T-helper 17 cell (primary cell): ENCODE data around the gene TMEM54. TPM values are rescaled to one million over a fixed set of nuclear protein-coding genes. Genes with fewer than 3 reads are reported as not detected.

Source experiments
- ATAC-seq: fragments of 150-1000 bp; cut with Tn5 transposase; 2 replicates; pipeline ENCODE4 v1.10.0; 2021; ENCODE audit warnings: mild to moderate bottlenecking, moderate library complexity
- DNase-seq, 3 donors: peaks; one replicate each; pipeline versions ENCODE4 v3.0.0 to v3.0.0-alpha.2; 2020 to 2021
- H3K9me3 ChIP-seq: one replicate; pipeline ENCODE4 v1.7.0; 2013; ENCODE audit warnings: low read length, mild to moderate bottlenecking; ENCODE audit not compliant: control insufficient read depth, poor library complexity, severe bottlenecking
- H3K27ac Mint-ChIP-seq: one replicate; pipeline ENCODE4 v1.8.0; 2022; ENCODE audit warnings: mild to moderate bottlenecking, moderate library complexity, mixed read lengths
- H3K27me3 Mint-ChIP-seq: one replicate; pipeline ENCODE4 v1.8.0; 2022; ENCODE audit warnings: mixed read lengths
- H3K36me3 Mint-ChIP-seq: one replicate; pipeline ENCODE4 v1.8.0; 2022; ENCODE audit warnings: low read depth, mixed read lengths
- H3K4me1 Mint-ChIP-seq: one replicate; pipeline ENCODE4 v1.8.0; 2022; ENCODE audit warnings: mild to moderate bottlenecking, mixed read lengths
- H3K4me3 Mint-ChIP-seq: one replicate; pipeline ENCODE4 v1.8.0; 2022; ENCODE audit warnings: mild to moderate bottlenecking, moderate library complexity, mixed read lengths
- total RNA-seq, 4 donors: library from RNA in 2 of 4; stranded (reverse) in 2 of 4; gene quantifications; one replicate each; pipeline ENCODE4 v1.2.3 and lab custom pipeline; 2022 to 2026

TMEM54 gene
- total RNA-seq, 2 donors from 2014 or later = not detected

DNA sequence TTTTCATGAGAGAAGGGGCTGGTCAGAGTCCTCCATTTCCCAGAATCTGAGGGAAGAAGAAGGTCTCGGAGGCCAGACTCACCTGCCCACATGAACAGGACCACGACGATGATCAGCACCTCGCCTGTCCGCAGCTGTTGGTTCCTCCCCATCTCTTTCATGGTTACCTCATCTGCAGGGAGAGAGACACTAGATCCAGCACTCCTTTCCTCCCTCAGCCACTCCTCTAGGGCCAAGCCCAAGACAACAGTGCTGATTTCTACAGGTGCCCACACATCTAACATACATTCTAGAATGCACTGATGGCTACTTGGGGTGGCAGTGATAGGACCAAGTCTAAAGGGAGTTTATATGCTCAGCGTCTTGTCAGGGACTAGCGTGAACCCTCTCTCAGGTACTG lies 33.5 kb downstream of the TMEM54 start:
- Mint-ChIP-seq H3K27me3 (peaks cover 38% of the 10 kb centered on the region), H3K4me3 (no peak overlapping the region), H3K4me1 (peaks cover 30% of the 10 kb centered on the region), H3K27ac (no peak overlapping the region), H3K36me3 (peaks cover 26% of the 10 kb centered on the region)
- ATAC-seq (no peak), DNase-seq (no peak)
- no peaks in the 10 kb centered on the region for H3K9me3 ChIP-seq

DNA sequence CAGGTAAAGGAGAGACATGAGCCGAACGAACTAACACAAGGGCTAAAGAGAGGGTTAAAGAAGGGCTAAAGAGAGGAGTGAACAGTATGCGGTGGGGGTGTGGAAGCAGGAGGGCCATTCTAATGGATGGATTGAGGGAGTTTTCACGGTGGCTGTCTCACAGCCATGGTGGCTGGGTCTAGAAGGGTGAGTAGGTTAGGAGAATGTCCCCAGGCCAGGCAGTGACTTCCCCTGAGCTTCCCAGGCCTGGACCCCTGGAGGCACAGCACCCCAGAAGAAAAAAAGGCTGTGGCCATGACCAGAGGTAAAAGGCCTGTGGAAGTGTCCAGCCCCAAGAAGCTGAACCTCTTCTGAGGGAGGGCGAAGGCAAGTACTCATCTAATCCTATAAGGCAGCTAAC lies 34.0 kb downstream of the TMEM54 start:
- H3K9me3 ChIP-seq = no peaks in the 10 kb centered on the region
- DNase-seq = no peak
- Mint-ChIP-seq H3K4me3 (no peak overlapping the region), H3K4me1 (peaks cover 27% of the 10 kb centered on the region), H3K27ac (no peak overlapping the region), H3K27me3 (peaks cover 33% of the 10 kb centered on the region), H3K36me3 (peaks cover 25% of the 10 kb centered on the region)
- ATAC-seq = no peak

DNA sequence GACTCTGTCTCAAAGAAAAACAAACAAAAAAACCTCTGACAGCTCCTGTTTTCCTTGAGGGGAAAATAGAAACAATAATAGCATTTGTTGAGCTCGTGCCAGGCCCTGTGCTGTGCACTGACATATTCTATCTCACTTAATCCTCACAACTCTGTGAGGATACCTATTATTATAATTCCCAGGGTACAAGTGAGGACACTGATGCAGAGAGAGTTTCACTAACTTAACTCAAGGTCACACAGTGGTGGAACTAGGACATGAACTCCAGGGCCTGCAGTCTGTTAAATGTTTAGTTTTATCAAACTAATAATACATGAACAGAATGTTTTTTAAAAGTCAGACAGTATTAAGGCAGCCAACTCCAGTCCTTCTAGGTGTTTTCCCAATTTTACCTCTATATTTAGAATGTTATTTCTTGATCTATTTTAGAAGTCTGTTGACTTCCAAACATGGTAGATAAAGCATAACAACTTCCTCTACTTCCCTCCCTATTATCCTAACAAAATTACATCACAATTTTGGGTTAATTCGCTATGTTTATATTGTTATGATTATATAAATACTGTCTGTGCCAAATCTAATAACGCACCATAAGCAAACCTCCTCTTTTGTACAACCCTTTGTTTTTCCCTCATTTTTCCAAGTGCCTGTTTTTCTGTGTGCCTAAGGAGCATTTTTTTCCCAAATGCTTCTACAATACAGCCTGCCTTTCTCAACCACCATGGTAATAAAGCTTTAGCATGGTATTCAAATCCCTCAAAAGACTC lies 35.4 kb downstream of the TMEM54 start:
- H3K4me1 Mint-ChIP-seq = peaks cover 24% of the 10 kb centered on the region
- no peaks in the 10 kb centered on the region for H3K9me3 ChIP-seq
- ATAC-seq = no peak
- peak overlapping the region; percentile 53 for H3K27ac Mint-ChIP-seq
- H3K4me3 Mint-ChIP-seq = no peak overlapping the region
- DNase-seq = no peak
- H3K27me3 Mint-ChIP-seq = peaks cover 22% of the 10 kb centered on the region
- peaks cover 23% of the 10 kb centered on the region for H3K36me3 Mint-ChIP-seq

DNA sequence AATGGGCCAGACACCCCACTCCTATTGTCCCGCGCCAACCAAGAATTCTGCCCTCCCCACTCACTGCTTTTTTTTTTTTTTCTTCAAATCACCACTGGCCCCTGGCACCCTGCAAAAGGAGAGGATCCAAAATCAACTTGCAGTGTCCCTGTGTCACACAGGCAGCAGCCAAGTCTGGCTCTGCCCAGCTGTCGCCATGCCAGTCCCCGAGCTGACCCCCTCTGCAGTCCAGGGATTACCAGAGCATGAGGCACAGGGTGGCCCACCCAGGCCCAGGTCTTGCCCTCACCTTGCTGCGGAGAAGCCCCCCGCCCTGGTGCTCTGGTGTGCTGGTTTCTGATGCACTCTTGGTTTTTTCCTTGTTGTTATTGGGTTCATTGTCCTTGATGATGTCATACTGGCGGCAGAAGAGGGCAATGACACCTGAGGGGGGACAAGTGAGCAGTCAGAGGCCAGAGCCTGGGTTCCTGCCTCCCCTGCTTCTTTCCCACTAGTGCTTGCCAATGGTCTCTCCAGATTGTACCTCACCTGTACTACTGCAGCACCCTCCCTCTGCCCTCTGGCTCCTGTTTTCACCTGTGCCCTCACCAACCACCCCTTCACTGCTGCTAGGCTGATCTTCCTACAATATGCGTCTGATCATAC lies 36.7 kb downstream of the TMEM54 start:
- Mint-ChIP-seq H3K27ac (no peak overlapping the region), H3K4me1 (peaks cover 16% of the 10 kb centered on the region)

DNA sequence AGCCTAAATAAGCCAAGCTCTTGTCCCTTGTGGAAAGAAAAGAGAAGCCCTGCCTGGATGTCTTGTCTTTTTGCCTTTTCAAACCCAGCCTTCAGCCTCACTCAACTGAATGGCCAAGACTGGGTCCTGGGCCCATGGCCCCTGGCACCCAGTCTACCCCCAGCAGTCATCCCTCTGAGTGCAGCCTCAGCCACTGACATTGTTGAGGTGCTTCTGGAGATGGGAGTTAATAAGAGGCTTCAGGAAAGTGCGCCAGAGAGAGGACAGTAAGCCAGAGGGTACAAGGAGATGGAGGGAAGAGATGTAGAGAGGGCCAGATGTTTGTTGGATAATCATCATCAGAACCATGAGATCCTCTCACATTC lies 37.3 kb downstream of the TMEM54 start:
- peaks cover 12% of the 10 kb centered on the region for H3K36me3 Mint-ChIP-seq
- peaks cover 8% of the 10 kb centered on the region for H3K27me3 Mint-ChIP-seq
- DNase-seq = no peak
- H3K4me1 Mint-ChIP-seq = peaks cover 11% of the 10 kb centered on the region
- H3K4me3 Mint-ChIP-seq = no peak overlapping the region
- ATAC-seq = no peak
- no peaks in the 10 kb centered on the region for H3K9me3 ChIP-seq
- no peak overlapping the region for H3K27ac Mint-ChIP-seq

More for the DNA sequence above, 36.7 kb downstream of the TMEM54 start:
- Mint-ChIP-seq H3K36me3 (peaks cover 19% of the 10 kb centered on the region), H3K27me3 (peaks cover 14% of the 10 kb centered on the region), H3K4me3 (no peak overlapping the region)
- H3K9me3 ChIP-seq = no peaks in the 10 kb centered on the region
- ATAC-seq (no peak), DNase-seq (no peak)

DNA sequence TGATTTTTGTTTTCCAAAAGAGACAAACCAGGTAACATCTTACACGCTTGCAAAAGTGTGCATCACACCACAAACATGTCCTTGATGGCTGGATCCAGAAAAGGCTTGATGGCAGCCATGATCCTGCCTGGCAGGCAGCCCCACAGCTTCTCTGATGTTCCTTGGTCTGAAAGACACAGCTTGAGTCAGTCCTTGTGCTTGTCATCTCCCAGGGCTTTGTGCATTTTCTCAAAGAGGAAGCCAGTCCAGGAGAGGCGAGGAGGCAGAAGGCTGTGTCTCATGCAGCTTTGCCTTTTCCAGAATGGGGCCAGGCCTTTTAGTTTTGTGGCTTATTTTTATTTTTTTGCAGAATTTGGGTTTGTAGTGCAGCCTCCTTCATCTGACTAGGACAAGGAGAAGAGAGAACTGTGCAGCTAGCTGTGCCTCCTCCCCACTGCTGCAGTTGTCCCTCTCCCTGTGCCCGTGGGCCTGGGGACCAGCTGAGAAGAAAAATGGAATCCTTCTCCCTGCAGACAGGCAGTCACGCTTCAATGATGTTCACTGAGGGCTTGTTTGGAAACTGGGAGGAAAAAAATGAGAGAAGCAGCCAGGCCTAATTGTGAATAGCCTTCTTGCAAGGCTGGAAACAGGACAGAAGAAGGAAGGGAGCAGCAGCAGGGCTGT lies 37.8 kb downstream of the TMEM54 start:
- no peak for ATAC-seq
- Mint-ChIP-seq H3K4me1 (peaks cover 7% of the 10 kb centered on the region), H3K36me3 (peaks cover 11% of the 10 kb centered on the region), H3K27ac (no peak overlapping the region), H3K27me3 (peaks cover 2% of the 10 kb centered on the region), H3K4me3 (no peak overlapping the region)
- no peak for DNase-seq
- no peaks in the 10 kb centered on the region for H3K9me3 ChIP-seq

DNA sequence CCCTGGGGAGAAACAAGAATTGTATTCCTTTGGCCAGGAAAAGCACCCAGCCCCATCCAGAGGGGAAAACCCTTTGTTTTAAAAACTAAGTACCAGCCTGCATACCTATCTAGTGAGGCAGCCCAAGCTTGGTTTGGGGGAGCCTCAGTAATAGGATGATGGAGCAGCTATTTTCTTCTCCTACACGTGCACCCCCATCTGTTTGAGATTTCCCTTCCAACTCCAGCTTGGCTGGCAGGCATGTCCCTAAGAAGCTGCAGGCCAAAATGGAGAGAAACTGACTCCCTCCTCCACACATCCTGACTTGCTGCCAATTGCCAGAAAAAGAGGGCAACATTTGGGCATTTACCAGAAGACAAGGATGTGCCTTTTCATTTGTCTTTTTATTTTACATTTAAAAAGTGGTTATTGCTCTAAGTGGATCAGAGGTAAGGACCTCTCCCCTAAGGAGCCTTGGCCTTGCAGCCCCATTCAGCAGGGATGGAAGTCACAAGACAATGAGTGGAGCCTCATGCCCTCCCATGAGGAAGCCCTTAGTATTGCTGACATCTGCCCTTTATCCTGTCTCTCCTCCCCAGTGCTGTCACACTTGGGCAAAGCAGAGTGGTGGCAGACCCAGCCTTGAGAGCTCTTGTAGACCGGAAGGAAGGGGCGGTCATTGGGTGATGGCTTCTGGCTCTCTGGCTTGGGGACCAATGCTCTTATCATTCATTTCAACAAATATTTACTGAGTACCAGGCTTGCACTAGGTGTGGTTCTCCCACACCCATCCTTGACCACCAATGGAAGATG lies 39.1 kb downstream of the TMEM54 start:
- Mint-ChIP-seq H3K4me3 (no peak overlapping the region), H3K27me3 (no peaks in the 10 kb centered on the region), H3K27ac (no peak overlapping the region), H3K36me3 (peaks cover 9% of the 10 kb centered on the region), H3K4me1 (peaks cover 5% of the 10 kb centered on the region)
- H3K9me3 ChIP-seq = no peaks in the 10 kb centered on the region
- DNase-seq = no peak
- ATAC-seq = no peak

DNA sequence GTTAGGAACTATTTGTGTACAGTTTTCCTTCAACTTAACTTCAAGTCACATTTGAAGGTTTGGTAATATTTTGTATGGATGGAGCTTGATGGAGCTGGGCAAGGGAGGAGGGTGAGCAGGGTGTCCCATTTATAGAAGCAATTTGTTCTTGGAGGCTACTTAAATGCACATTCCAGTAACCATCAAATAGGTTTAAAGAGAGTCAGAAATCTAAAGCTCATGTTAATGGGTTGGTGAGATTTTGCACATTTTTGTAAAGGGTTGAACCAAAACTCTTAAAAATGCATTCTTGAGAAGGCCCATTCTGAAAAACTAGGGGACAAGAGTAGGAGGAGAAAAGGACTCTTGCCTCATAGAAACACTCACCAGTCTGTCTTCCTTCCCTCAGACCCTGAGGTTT lies 40.6 kb downstream of the TMEM54 start:
- H3K27ac Mint-ChIP-seq = no peak overlapping the region
- no peak for ATAC-seq
- peaks cover 3% of the 10 kb centered on the region for H3K36me3 Mint-ChIP-seq
- no peaks in the 10 kb centered on the region for H3K4me1 Mint-ChIP-seq
- no peaks in the 10 kb centered on the region for H3K27me3 Mint-ChIP-seq
- no peak for DNase-seq
- H3K9me3 ChIP-seq = no peaks in the 10 kb centered on the region
- no peak overlapping the region for H3K4me3 Mint-ChIP-seq

DNA sequence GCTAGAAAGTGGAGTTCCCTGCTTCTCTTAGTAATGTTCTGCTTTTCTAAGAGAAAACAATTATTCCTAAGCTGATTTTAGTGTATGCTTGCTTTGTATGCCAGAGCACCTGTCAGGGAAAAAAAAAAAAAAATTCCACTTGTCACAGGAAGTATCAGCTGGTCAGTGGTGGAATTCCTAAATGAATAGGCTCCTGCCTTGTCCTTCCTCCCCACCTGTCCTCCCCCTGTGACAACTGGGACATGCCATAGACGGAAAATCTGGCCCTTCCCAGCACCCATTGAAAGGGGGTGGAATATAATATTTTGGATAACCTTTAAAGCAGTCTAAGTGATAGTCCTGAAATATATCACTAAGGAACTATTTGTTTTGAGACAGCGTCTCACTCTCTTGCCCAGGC lies 41.3 kb downstream of the TMEM54 start:
- H3K4me1 Mint-ChIP-seq = no peaks in the 10 kb centered on the region
- ATAC-seq (no peak), DNase-seq (no peak)
- no peak overlapping the region for H3K27ac Mint-ChIP-seq
- peaks cover 3% of the 10 kb centered on the region for H3K36me3 Mint-ChIP-seq
- H3K4me3 Mint-ChIP-seq = no peak overlapping the region
- no peaks in the 10 kb centered on the region for H3K9me3 ChIP-seq
- H3K27me3 Mint-ChIP-seq = no peaks in the 10 kb centered on the region

DNA sequence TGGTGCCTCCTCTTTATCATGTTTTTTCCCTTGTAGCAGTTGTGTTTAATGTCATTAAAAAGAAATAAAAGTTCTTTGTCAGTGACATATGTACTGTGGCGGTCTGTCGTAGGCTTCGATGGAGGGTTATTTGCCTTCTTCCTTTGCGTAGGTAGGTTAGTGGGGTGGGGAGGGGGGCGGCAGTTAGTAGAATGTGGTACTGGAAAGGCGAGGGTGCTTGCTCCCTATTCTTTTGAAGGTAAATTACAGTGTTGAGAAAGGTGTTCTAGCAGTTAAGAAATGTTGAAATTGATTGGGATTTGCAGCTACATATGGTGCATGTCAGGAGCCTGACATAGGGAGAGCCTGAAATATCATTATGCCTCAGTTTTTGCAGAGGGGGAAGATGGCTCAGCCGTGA lies 42.4 kb downstream of the TMEM54 start:
- no peak for ATAC-seq
- H3K4me1 Mint-ChIP-seq = no peaks in the 10 kb centered on the region
- no peaks in the 10 kb centered on the region for H3K9me3 ChIP-seq
- DNase-seq = no peak
- H3K36me3 Mint-ChIP-seq = peaks cover 6% of the 10 kb centered on the region
- H3K27ac Mint-ChIP-seq = no peak overlapping the region
- H3K4me3 Mint-ChIP-seq = no peak overlapping the region
- H3K27me3 Mint-ChIP-seq = no peaks in the 10 kb centered on the region

DNA sequence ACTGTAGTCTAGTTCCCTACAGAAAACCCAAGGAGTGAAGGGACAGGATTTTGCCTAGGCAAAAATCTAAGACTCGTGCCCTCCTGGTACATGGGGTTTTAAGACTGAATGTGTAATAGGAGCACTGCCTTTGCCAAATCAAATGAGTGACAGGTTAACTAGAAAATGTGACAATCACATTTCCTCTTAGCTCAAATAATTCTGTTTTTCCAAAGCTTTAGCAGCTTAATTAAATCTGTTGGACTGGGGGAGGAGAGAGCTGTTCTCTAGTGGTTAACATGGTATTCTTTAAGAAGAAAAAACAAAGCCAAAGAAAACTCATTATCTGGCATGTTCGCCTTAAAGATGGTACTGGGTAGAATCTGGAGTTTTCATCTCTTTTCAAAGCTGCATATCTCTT lies 43.1 kb downstream of the TMEM54 start:
- DNase-seq = no peak
- peaks cover 6% of the 10 kb centered on the region for H3K36me3 Mint-ChIP-seq
- H3K27ac Mint-ChIP-seq = no peak overlapping the region
- H3K4me3 Mint-ChIP-seq = no peak overlapping the region
- no peaks in the 10 kb centered on the region for H3K27me3 Mint-ChIP-seq
- no peak for ATAC-seq
- H3K4me1 Mint-ChIP-seq = no peaks in the 10 kb centered on the region
- no peaks in the 10 kb centered on the region for H3K9me3 ChIP-seq

DNA sequence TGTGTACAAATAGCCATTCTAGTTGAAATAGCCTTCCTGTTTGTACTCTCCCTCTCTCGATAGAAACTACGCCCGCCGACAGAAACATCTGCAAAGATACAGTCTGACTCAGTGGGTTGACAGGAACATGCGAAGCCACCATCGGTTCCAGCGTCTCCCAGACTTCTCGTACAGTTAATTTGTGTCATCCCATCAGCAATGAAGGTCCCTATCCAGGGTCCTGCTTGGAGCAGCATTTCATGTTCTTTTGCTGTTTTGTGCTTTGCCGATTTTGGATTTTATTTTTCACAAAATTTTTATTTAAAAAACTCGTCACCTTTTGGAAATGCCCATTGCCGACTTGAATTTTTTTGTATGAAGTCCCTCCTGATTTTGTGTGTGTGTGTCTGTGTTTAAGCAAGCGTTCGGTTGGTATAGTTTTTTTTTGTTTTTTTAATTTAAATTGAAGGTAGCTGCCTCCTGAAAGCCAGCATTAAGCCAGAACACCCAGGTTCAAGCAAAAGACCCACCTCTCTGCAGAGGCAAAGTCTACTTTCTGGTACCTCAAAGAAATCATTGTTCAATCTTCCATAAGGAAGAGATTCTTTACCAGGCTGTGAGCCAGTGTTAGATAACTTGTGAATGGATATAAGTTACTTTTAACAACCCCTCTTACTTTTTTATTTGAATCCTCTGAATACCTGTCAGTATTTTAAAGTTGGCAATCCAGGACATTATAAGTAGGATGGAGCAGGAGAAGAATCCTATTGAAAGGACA lies 45.1 kb downstream of the TMEM54 start:
- no peaks in the 10 kb centered on the region for H3K9me3 ChIP-seq
- Mint-ChIP-seq H3K4me1 (no peaks in the 10 kb centered on the region), H3K27ac (no peak overlapping the region), H3K4me3 (no peak overlapping the region), H3K27me3 (no peaks in the 10 kb centered on the region), H3K36me3 (peaks cover 6% of the 10 kb centered on the region)
- ATAC-seq = no peak
- DNase-seq = no peak
